Progenitor cell of endocrine pancreas (in vitro differentiated cells): ENCODE results near the gene ARL11. TPM values are rescaled to one million over a fixed set of nuclear protein-coding genes. Genes with fewer than 3 reads are reported as not detected.

Experiments used
- DNase-seq: peaks from one replicate; pipeline ENCODE4 v3.0.0; 2021; ENCODE audit warnings: low spot score; ENCODE audit not compliant: unreplicated experiment
- H3K27ac Mint-ChIP-seq: 2 replicates; pipeline ENCODE4 v1.8.0; 2021; ENCODE audit warnings: mild to moderate bottlenecking, moderate library complexity, mixed read lengths
- H3K27me3 Mint-ChIP-seq: 2 replicates; pipeline ENCODE4 v1.8.0; 2021; ENCODE audit warnings: mixed read lengths
- H3K36me3 Mint-ChIP-seq: 2 replicates; pipeline ENCODE4 v1.8.0; 2022; ENCODE audit warnings: mixed read lengths; ENCODE audit not compliant: insufficient read depth
- H3K4me1 Mint-ChIP-seq: 2 replicates; pipeline ENCODE4 v1.8.0; 2021; ENCODE audit warnings: low read depth, mixed read lengths
- H3K4me3 Mint-ChIP-seq: 2 replicates; pipeline ENCODE4 v1.8.0; 2021; ENCODE audit warnings: low read depth, mild to moderate bottlenecking, moderate library complexity, mixed read lengths
- H3K9me3 Mint-ChIP-seq: 2 replicates; pipeline ENCODE4 v1.8.0; 2021; ENCODE audit warnings: low read depth, mixed read lengths
- long read RNA-seq: library from polyadenylated mRNA; unstranded; transcript quantifications from one replicate; pipeline ENCODE4 v2.0.0, GENCODE V29; 2020
- total RNA-seq: library from RNA; stranded (reverse); gene quantifications from 2 replicates; pipeline ENCODE4 v1.2.1, GENCODE V29; 2021
- TF ChIP-seq, protein P1 (sequence below): fragments of 200-600 bp; sonication (generic); IDR thresholded peaks from one replicate; pipeline ENCODE4 v1.5.0; 2021; ENCODE audit warnings: antibody characterized with exemption, mild to moderate bottlenecking; ENCODE audit not compliant: unreplicated experiment

ARL11 gene
- total RNA-seq = 0.10 TPM in 1 of 2 replicates, not detected in the other
- long read RNA-seq = 0 reads

DNA sequence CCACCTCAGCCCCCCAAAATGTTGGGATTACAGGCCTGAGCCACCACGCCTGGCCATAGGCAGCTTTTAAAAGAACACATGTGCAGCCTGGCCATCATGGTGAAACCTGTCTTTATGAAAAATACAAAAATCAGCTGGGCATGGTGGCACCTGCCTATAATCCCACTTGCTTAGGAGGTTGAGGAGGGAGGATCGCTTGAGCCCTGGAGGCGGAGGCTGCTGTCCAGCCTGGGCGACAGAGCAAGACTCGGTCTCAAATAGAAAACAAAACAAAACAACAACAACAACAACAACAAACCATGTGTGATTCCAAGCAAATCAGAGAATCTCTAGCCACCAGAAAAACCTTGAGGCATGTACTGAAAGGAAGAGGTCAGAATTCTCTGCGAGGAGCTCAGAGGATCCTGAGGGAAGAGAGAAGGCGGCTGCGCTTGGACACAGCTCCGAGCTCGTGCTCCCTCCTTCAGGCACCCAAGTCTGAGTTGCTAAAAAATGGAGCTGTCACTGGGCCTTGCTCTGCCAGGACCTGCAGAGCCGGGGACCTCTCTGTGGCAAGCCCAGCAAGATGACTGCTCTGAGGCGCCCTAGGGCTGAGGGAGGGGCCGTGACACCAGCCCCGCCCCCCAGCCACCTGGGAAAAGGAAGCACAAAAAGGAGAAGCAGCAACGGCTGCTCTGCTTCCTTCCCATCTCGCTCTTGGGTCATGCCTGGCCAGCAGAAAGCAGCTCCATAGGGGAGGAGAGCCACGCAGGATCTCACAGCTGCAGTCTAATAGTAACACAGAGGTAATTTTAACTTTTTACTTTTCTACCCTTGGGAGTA, at the start of gene ARL11:
TSS of gene ARL11 (plus strand) at position 677 of the 822 bp plus-strand sequence. CDS start 1,941 bp downstream, outside the sequence.
- Mint-ChIP-seq H3K4me3 (no peak within 1 kb of the TSS), H3K4me1 (no peaks in the 10 kb centered on the region), H3K27ac (no peak within 1 kb of the TSS), H3K27me3 (peaks cover 1% of the 10 kb centered on the region), H3K9me3 (no peaks in the 10 kb centered on the region), H3K36me3 (no peaks in the 10 kb centered on the region)
- DNase-seq = no peak
- TF ChIP-seq, protein P1, sequence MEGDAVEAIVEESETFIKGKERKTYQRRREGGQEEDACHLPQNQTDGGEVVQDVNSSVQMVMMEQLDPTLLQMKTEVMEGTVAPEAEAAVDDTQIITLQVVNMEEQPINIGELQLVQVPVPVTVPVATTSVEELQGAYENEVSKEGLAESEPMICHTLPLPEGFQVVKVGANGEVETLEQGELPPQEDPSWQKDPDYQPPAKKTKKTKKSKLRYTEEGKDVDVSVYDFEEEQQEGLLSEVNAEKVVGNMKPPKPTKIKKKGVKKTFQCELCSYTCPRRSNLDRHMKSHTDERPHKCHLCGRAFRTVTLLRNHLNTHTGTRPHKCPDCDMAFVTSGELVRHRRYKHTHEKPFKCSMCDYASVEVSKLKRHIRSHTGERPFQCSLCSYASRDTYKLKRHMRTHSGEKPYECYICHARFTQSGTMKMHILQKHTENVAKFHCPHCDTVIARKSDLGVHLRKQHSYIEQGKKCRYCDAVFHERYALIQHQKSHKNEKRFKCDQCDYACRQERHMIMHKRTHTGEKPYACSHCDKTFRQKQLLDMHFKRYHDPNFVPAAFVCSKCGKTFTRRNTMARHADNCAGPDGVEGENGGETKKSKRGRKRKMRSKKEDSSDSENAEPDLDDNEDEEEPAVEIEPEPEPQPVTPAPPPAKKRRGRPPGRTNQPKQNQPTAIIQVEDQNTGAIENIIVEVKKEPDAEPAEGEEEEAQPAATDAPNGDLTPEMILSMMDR = no peak

DNA sequence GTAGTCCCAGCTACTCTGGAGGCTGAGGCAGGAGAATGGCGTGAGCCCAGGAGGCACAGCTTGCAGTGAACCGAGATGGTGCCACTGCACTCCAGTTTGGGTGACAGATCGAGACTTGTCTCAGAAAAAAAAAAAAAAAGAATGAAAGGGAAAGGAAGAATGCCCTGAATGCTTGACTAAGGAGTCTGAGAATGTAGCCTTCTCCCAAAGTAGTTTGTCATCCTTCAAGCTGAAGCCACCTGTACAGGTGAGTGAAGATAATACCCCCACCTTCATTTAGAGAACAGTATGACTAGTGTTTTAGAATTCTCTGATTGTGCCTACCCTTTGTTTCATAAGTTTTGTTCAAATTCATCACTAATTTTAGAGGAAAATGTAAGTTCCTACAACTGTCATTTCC, 48.8 kb upstream of the ARL11 start:
- TF ChIP-seq, protein P1 = no peak
- Mint-ChIP-seq H3K27me3 (no peaks in the 10 kb centered on the region), H3K4me1 (peaks cover 3% of the 10 kb centered on the region), H3K4me3 (no peak overlapping the region), H3K27ac (no peak overlapping the region), H3K9me3 (no peaks in the 10 kb centered on the region), H3K36me3 (peaks cover 10% of the 10 kb centered on the region)
- DNase-seq = no peak

DNA sequence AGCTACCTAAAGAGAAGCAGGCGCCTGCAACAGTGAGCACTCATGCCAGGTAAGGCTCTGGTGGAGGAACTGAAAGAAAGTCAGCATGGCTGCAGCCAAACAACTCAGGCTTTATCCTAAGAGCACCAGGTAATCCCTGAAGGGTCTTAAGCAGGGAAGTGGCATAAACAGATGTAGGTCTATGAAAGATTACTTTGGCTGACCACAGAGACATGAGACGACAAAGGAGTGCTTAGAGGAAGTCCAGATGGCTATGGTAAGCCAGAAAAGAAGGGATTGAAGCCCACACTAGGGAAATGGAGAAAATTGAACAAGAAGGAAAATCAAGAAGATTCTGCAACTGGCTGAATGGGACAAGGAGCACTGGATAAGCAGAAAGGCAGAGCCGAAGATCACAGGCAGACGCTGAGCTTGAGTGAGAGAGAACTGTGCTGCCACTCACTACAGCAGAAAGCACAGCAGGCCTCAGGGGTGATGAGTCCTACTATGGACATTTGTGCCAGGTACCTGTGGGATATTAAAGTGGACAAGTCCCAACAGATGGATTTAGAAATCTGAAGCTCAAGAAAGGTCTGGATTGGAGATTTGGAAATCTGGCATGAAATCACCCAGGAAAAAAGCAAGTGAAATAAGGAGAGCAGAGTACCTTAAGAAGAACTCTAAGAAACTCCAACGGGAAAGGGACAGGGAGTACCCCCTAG, 47.2 kb upstream of the ARL11 start:
- peaks cover 7% of the 10 kb centered on the region for H3K4me1 Mint-ChIP-seq

DNA sequence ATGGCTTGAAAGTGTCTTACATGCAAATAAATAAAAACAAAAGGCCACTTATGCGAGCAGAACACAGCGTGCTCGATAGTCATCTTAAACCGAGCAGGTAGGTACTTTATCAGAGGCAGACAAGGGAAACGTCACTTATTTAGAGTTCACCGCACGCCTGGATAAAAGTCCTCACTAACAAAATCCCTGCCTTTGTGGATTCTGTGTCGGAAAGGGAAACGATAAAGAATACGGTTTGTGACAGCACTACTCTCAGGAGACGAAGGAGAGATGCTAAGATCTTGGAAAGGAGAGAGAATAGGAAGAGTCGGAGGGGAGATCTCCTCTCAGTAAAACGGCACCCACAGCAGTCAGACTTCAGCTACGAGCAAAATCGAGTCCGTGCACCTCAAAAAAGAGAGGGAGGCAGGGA, 43.5 kb upstream of the ARL11 start:
- no peak for DNase-seq
- Mint-ChIP-seq H3K4me3 (peak overlapping the region; percentile 81), H3K36me3 (peaks cover 6% of the 10 kb centered on the region), H3K4me1 (peaks cover 20% of the 10 kb centered on the region), H3K27me3 (no peaks in the 10 kb centered on the region), H3K27ac (peak overlapping the region; percentile 92), H3K9me3 (no peaks in the 10 kb centered on the region)
- TF ChIP-seq, protein P1 = no peak

More for the DNA sequence above, 47.2 kb upstream of the ARL11 start:
- DNase-seq = no peak
- H3K27ac Mint-ChIP-seq = no peak overlapping the region
- H3K27me3 Mint-ChIP-seq = no peaks in the 10 kb centered on the region
- TF ChIP-seq, protein P1 = no peak
- no peaks in the 10 kb centered on the region for H3K9me3 Mint-ChIP-seq
- H3K4me3 Mint-ChIP-seq = no peak overlapping the region
- peaks cover 8% of the 10 kb centered on the region for H3K36me3 Mint-ChIP-seq
